GM12891 (cell line): ENCODE results near the gene RUFY3. TPM values are rescaled to one million over a fixed set of nuclear protein-coding genes. Genes with fewer than 3 reads are reported as not detected.
"Not testable (repeated sequence)": the region's sequence is repeated elsewhere in the genome, so short reads cannot be mapped to it uniquely, and the experiment has no call there.

Source experiments
- DNase-seq: peaks from one replicate; pipeline ENCODE4 v3.0.0; 2011; ENCODE audit warnings: low spot score; ENCODE audit not compliant: insufficient read length
- FAIRE-seq: peaks from 2 replicates; lab custom pipeline; 2011; peaks lifted over from hg19 to GRCh38; lab: Jason Lieb, UNC
- PAX5 ChIP-seq: IDR thresholded peaks from 2 replicates; pipeline ENCODE4 v1.6.1; 2011; ENCODE audit warnings: low read length, moderate library complexity, mild to moderate bottlenecking; ENCODE audit not compliant: insufficient read depth, severe bottlenecking
- POLR2A ChIP-seq: IDR thresholded peaks from 2 replicates; pipeline ENCODE4 v1.6.1; 2011; ENCODE audit warnings: low read depth, low read length, control low read depth
- POLR2AphosphoS5 ChIP-seq: IDR thresholded peaks from 2 replicates; pipeline ENCODE4 v1.6.1; 2011; ENCODE audit warnings: low read depth, low read length, control low read depth
- POU2F2 ChIP-seq: IDR thresholded peaks from 2 replicates; pipeline ENCODE4 v1.6.1; 2011; ENCODE audit warnings: low read depth, mild to moderate bottlenecking, control low read depth, low read length, moderate library complexity
- SPI1 ChIP-seq: IDR thresholded peaks from 2 replicates; pipeline ENCODE4 v1.6.1; 2011; ENCODE audit warnings: low read depth, low read length, control low read depth
- TAF1 ChIP-seq: IDR thresholded peaks from 2 replicates; pipeline ENCODE4 v1.6.1; 2011; ENCODE audit warnings: low read depth, low read length, control low read depth
- polyA plus RNA-seq: library from polyadenylated mRNA; unstranded; fragments of >200 nt; gene quantifications from one replicate; pipeline ENCODE4 v1.2.1, GENCODE V29; 2012; ENCODE audit warnings: low read depth, missing spikeins, inconsistent platforms; ENCODE audit not compliant: missing spikeins

Gene RUFY3
- 8.8 TPM for polyA plus RNA-seq

- no peak for TF ChIP-seq POLR2AphosphoS5
- TF ChIP-seq SPI1, result no peak
- TF ChIP-seq POU2F2, result no peak
- TF ChIP-seq POLR2A, result no peak
- no peak for TF ChIP-seq PAX5
- TF ChIP-seq TAF1, result no peak
- DNase-seq (no peak), FAIRE-seq (peak; percentile 65)
Measured at GRCh38 chr4:70721747-70722146, at the start of gene RUFY3. RUFY3 (plus strand) TSS chr4:70721964; CDS start chr4:70722574, 610 bp downstream.

- DNase-seq, result no peak
- FAIRE-seq, result no peak
- TF ChIP-seq PAX5 (no peak), POU2F2 (no peak), TAF1 (no peak), POLR2A (no peak), POLR2AphosphoS5 (no peak), SPI1 (no peak)
Measured at GRCh38 chr4:70674191-70674590, 47.6 kb upstream of the RUFY3 start.

GRCh38 chr4:70674731-70675130, 47.0 kb upstream of the RUFY3 start:
- TF ChIP-seq POU2F2 (no peak), POLR2AphosphoS5 (no peak), SPI1 (no peak), PAX5 (no peak), TAF1 (no peak), POLR2A (no peak)
- no peak for FAIRE-seq
- DNase-seq, result no peak

- no peak for TF ChIP-seq SPI1
- no peak for TF ChIP-seq PAX5
- no peak for TF ChIP-seq TAF1
- TF ChIP-seq POLR2A, result no peak
- TF ChIP-seq POLR2AphosphoS5, result no peak
- no peak for TF ChIP-seq POU2F2
- peak; percentile 66 for FAIRE-seq
- DNase-seq, result no peak
Measured at GRCh38 chr4:70676554-70677090, 45.1 kb upstream of the RUFY3 start.

GRCh38 chr4:70678383-70678999, 43.3 kb upstream of the RUFY3 start:
- peak; percentile 57 for FAIRE-seq
- DNase-seq, result no peak
- TF ChIP-seq TAF1, result no peak
- TF ChIP-seq POLR2AphosphoS5, result no peak
- TF ChIP-seq SPI1, result no peak
- no peak for TF ChIP-seq PAX5
- TF ChIP-seq POU2F2, result no peak
- TF ChIP-seq POLR2A, result no peak

GRCh38 chr4:70680934-70681333, 40.8 kb upstream of the RUFY3 start:
- DNase-seq (no peak), FAIRE-seq (no peak)
- no peak for TF ChIP-seq POU2F2
- no peak for TF ChIP-seq TAF1
- TF ChIP-seq POLR2A, result no peak
- no peak for TF ChIP-seq PAX5
- TF ChIP-seq POLR2AphosphoS5, result no peak
- TF ChIP-seq SPI1, result no peak

GRCh38 chr4:70681704-70682103, 40.1 kb upstream of the RUFY3 start:
- TF ChIP-seq POLR2AphosphoS5 (no peak), POU2F2 (no peak), TAF1 (no peak), POLR2A (no peak), SPI1 (no peak), PAX5 (no peak)
- no peak for DNase-seq
- FAIRE-seq, result no peak

- DNase-seq, result not testable (repeated sequence)
- peak; percentile 69 for FAIRE-seq
Measured at GRCh38 chr4:70682142-70682541, 39.6 kb upstream of the RUFY3 start.

- FAIRE-seq (no peak), DNase-seq (no peak)
- TF ChIP-seq TAF1 (no peak), PAX5 (no peak), POLR2AphosphoS5 (no peak), SPI1 (no peak), POLR2A (no peak), POU2F2 (no peak)
Measured at GRCh38 chr4:70687392-70687791, 34.4 kb upstream of the RUFY3 start.
